Loucy (cell line): Measurements from ENCODE around the gene ELL.

Experiments used
- CTCF ChIP-seq: fragments of 200-600 bp; sonication (generic); conservative IDR thresholded peaks from 2 replicates; pipeline ENCODE4 v1.5.1; 2014; ENCODE audit warnings: mild to moderate bottlenecking, antibody characterized with exemption, low read length
- EZH2phosphoT487 ChIP-seq: fragments of 200-600 bp; IDR thresholded peaks from 2 replicates; pipeline ENCODE4 v1.6.1; 2018; ENCODE audit warnings: antibody characterized with exemption, mild to moderate bottlenecking, moderate library complexity, borderline replicate concordance

DNA sequence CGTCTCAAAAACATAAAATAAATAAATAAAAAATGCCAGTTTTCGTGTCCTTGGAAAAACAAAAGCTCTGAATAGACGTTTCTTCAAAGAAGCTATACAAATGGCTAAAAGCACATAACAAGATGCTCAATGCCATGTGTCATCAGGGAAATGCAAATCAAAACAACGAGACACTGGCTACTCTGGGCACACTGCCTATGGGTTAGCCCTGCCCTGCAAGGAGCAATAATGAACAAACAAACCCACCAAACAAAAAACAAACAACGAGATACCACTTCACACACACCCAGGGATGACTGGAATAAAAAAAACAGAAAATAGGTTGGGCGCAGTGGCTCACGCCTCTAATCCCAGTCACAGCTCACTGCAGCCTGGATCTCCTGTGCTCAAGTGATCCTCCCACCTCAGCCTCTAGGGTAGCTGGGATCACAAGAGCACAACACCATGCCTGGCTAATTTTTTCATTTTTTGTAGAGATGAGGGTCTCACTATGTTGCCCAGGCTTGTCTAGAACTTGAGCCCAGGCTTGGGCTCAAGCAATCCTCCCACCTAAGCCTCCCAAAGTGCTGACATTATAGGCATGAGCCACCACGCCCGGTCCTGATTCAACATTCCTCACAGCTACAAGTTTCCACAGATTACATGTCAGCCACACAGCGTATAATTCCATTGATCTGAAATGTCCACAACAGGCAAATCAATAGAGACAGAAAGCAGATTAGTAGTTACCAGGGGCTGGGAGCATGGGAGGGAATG, 68.4 kb downstream of the ELL start:
- TF ChIP-seq CTCF = no peak
- no peak for TF ChIP-seq EZH2phosphoT487
